RWPE2 (cell line): ENCODE results near the gene MAP2K3.
"Not testable (repeated sequence)": the region's sequence is repeated elsewhere in the genome, so short reads cannot be mapped to it uniquely, and the experiment has no call there.

ENCODE experiments used
- ATAC-seq: fragments of 200-7000 bp; cut with Tn5 transposase; 3 replicates; pipeline ENCODE4 v1.9.1; 2021; ENCODE audit warnings: low read depth
- DNase-seq: peaks from one replicate; pipeline ENCODE4 v3.0.0-alpha.2; 2020; ENCODE audit warnings: low spot score
- H3K27ac ChIP-seq: fragments of 450-650 bp; 2 replicates; pipeline ENCODE4 v1.5.1; 2017; ENCODE audit warnings: mild to moderate bottlenecking; ENCODE audit not compliant: poor library complexity, severe bottlenecking
- H3K27me3 ChIP-seq: fragments of 250-450 bp; sonication (Bioruptor Pico); 2 replicates; pipeline ENCODE4 v1.5.1; 2021; ENCODE audit warnings: mild to moderate bottlenecking, moderate library complexity; ENCODE audit not compliant: insufficient read depth, poor library complexity, severe bottlenecking
- H3K36me3 ChIP-seq: fragments of 250-450 bp; sonication (Bioruptor Pico); 2 replicates; pipeline ENCODE4 v1.5.1; 2020; ENCODE audit warnings: low read depth, mild to moderate bottlenecking, moderate library complexity
- H3K4me1 ChIP-seq: fragments of 250-450 bp; sonication (Bioruptor Pico); 2 replicates; pipeline ENCODE4 v1.5.1; 2021; ENCODE audit warnings: mild to moderate bottlenecking, moderate library complexity; ENCODE audit not compliant: insufficient read depth, poor library complexity, severe bottlenecking
- H3K4me3 ChIP-seq: fragments of 250-450 bp; sonication (Bioruptor Pico); 2 replicates; pipeline ENCODE4 v1.5.1; 2021; ENCODE audit warnings: mild to moderate bottlenecking, moderate library complexity; ENCODE audit not compliant: severe bottlenecking
- H3K9me3 ChIP-seq: fragments of 250-450 bp; sonication (Bioruptor Pico); 2 replicates; pipeline ENCODE4 v1.5.1; 2021; ENCODE audit warnings: mild to moderate bottlenecking, moderate library complexity; ENCODE audit not compliant: severe bottlenecking
- CTCF ChIP-seq: fragments of 450-650 bp; IDR thresholded peaks from one replicate; pipeline ENCODE4 v1.5.1; 2017; ENCODE audit warnings: mild to moderate bottlenecking, moderate library complexity; ENCODE audit not compliant: poor library complexity, severe bottlenecking

MAP2K3 gene

GRCh38 chr17:21310061-21310765, 25.7 kb downstream of the MAP2K3 start:
- not testable (repeated sequence) for H3K27me3 ChIP-seq, H3K4me1 ChIP-seq, H3K9me3 ChIP-seq, H3K27ac ChIP-seq, DNase-seq, H3K4me3 ChIP-seq, ATAC-seq
- H3K36me3 ChIP-seq: peaks cover 17% of the 10 kb centered on the region

DNA sequence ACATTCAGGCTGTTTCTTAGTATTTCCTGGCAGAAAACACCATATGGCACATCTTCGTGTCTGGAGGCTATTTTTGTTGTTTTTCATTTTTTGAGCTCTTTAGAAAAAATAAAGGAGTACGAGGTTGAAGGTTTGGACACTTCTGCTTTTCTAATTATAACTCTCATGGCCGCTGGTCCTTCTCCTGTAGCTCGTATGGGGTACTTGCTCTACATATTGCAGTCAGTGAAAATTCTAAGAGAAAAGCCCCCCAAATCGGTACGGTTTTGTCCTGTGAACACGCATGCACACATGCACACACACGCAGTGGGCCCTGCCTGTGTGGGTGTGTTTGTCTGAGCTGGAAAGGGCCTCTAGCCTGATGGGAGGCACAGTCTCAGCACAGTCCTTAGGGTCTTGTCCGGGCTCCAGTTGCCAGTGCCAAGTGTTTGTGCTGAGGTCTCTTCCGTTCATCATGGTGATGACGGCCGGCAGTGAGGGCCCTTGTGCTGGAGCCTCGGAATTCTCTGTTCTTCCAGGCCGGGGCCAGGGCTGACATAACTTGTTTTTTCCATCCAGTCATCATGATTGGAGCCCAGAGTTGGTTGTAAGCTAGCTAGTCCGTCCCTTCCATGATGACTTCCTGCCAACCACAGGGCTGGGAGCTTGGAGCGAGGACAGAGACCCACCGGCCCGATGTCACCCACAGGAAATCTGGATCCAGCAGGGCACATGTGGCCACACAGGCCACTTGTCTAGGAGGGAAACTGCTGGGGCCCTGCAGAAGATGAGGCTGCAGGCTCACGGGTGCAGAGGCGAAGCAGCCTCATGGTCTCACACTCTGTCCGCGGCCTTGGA, 26.5 kb downstream of the MAP2K3 start:
- DNase-seq, H3K27ac ChIP-seq, H3K4me3 ChIP-seq, H3K4me1 ChIP-seq, H3K27me3 ChIP-seq, H3K9me3 ChIP-seq, ATAC-seq: not testable (repeated sequence)
- H3K36me3 ChIP-seq: peaks cover 17% of the 10 kb centered on the region

DNA sequence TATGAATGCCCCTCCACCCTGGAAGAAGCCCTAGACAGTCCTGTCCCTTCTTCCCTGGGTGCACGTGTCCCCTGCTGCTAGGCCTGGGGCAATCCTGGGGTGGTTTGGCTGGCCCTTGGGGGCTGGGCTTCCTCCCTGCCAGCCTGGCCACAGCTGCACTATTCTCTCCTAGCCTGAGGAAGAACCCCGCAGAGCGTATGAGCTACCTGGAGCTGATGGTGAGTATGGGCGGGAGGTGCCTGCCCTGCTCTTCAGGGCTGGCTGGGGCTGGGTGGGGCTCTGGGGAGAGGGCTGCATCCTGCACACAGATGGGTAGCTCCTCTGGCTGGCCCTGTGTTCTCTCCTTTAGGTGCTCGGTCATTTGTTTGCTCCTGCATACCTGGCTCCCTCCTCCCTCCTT, 28.8 kb downstream of the MAP2K3 start:
- H3K9me3 ChIP-seq: no peaks in the 10 kb centered on the region
- H3K36me3 ChIP-seq: peaks cover 9% of the 10 kb centered on the region
- no peak overlapping the region for H3K4me3 ChIP-seq
- no peak overlapping the region for H3K27ac ChIP-seq
- ATAC-seq (no peak), DNase-seq (no peak)
- no peaks in the 10 kb centered on the region for H3K4me1 ChIP-seq
- H3K27me3 ChIP-seq: no peaks in the 10 kb centered on the region
- no peak for TF ChIP-seq CTCF

DNA sequence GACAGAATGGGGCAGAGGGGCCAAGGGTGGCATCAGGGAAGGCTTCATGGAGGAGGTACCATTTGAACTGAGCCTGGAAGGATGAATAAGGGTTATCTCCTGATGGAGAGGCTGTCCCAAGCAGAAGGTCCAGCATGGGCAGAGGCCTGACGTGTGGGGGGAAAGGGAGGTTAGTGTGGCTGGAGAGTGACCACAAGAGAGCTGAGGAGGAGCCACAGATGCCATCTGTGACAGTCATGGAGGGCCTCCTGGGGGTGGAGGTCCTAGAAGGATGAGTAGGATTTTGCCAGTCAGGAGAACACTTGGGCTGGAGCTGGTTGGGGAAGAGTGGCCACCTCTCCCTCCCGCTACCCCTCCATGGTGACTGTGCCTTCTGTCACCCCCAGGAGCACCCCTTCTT, 29.2 kb downstream of the MAP2K3 start:
- ATAC-seq, H3K4me1 ChIP-seq, H3K27me3 ChIP-seq, H3K36me3 ChIP-seq, DNase-seq, H3K9me3 ChIP-seq, H3K4me3 ChIP-seq, H3K27ac ChIP-seq: not testable (repeated sequence)

- not testable (repeated sequence) for H3K4me1 ChIP-seq, H3K36me3 ChIP-seq, DNase-seq, ATAC-seq, H3K4me3 ChIP-seq, H3K9me3 ChIP-seq, H3K27me3 ChIP-seq, H3K27ac ChIP-seq
Observed at GRCh38 chr17:21314261-21314664, 29.8 kb downstream of the MAP2K3 start.

DNA sequence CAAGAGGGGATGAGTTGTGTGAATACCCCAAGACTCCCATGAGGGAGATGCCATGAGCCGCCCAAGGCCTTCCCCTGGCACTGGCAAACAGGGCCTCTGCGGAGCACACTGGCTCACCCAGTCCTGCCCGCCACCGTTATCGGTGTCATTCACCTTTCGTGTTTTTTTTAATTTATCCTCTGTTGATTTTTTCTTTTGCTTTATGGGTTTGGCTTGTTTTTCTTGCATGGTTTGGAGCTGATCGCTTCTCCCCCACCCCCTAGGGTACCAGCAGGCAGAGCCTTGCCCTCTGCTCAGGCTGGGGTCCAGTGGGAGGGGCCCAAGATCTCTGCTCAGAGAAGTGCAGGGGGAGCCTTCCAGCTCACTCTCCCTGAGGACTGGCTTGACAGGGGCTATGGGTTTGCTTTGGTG, 30.2 kb downstream of the MAP2K3 start:
- ATAC-seq, H3K36me3 ChIP-seq, H3K27ac ChIP-seq: not testable (repeated sequence)

GRCh38 chr17:21315246-21316000, 30.9 kb downstream of the MAP2K3 start:
- H3K4me3 ChIP-seq: not testable (repeated sequence)

More for the DNA sequence above, 30.2 kb downstream of the MAP2K3 start:
- H3K27me3 ChIP-seq, H3K4me1 ChIP-seq, DNase-seq, H3K9me3 ChIP-seq, H3K4me3 ChIP-seq: not testable (repeated sequence)

GRCh38 chr17:21316212-21316886, 31.8 kb downstream of the MAP2K3 start:
- H3K9me3 ChIP-seq, H3K27me3 ChIP-seq, DNase-seq, H3K27ac ChIP-seq, H3K4me1 ChIP-seq, H3K4me3 ChIP-seq, H3K36me3 ChIP-seq: not testable (repeated sequence)
- ATAC-seq: peak; percentile 70

More at GRCh38 chr17:21315246-21316000, 30.9 kb downstream of the MAP2K3 start:
- H3K27me3 ChIP-seq, DNase-seq, H3K4me1 ChIP-seq, H3K9me3 ChIP-seq, H3K27ac ChIP-seq, H3K36me3 ChIP-seq, ATAC-seq: not testable (repeated sequence)

DNA sequence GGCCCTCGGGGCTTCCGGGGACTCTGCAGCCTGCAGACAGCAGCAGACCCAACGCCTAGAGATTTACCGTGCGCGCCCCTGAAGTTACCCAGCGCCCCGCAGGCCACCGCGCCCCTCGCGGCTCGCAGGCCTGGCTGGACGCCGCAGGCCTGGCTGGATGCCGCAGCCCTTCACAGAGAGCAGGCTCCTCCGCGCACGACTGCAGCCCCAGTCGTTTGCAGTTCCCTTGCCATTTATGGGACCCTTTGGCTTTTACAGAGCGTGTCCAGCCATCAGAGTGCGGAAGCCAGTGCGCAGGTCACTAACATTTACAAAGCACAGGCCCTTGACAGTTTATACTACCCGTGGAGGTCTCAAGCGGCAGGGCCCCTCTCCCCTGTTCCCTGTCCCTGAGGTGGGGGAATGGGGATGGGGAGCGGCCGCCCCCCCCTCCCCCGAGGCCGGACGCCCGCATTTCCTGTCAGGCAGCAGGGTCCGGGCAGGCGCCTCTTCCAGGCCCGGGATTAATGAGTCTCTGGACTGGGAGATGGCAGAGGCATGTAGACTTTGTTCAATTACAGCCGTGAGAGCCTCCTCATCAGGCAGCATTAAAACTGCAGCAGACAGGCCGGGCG, 32.5 kb downstream of the MAP2K3 start:
- H3K4me1 ChIP-seq, H3K36me3 ChIP-seq, H3K27me3 ChIP-seq, H3K27ac ChIP-seq, DNase-seq, H3K9me3 ChIP-seq, H3K4me3 ChIP-seq: not testable (repeated sequence)
- ATAC-seq: peak; percentile 28; the same call in 2 of the 3 replicates
